CD4-positive, alpha-beta T cell treated with Interleukin-4 for 1 hour (primary cell): ENCODE data around the gene TTC9B.

ENCODE experiments used
- DNase-seq, 2 donors: peaks; one replicate each; pipeline ENCODE4 v3.0.0-alpha.2; 2020 to 2022

Gene TTC9B

GRCh38 chr19:40217934-40218890 lies at the start of gene TTC9B:
Gene TTC9B, minus strand, starts transcription at chr19:40218384. Its CDS starts 3 bp downstream, at chr19:40218381.
- peak; percentile 28 to 46 for DNase-seq

GRCh38 chr19:40267601-40267997 lies 49.4 kb upstream of the TTC9B start:
- DNase-seq, result no peak

- no peak for DNase-seq
Observed at GRCh38 chr19:40266912-40267600, 48.9 kb upstream of the TTC9B start.

- DNase-seq, result no peak
Observed at GRCh38 chr19:40266119-40266518, 47.9 kb upstream of the TTC9B start.

GRCh38 chr19:40265763-40266099 lies 47.5 kb upstream of the TTC9B start:
- DNase-seq, result no peak

- DNase-seq, result no peak
Observed at GRCh38 chr19:40265055-40265762, 47.0 kb upstream of the TTC9B start.

- no peak for DNase-seq
Observed at GRCh38 chr19:40264314-40265054, 46.3 kb upstream of the TTC9B start.

- no peak for DNase-seq
Observed at GRCh38 chr19:40263440-40264313, 45.5 kb upstream of the TTC9B start.

GRCh38 chr19:40262422-40262821 lies 44.2 kb upstream of the TTC9B start:
- DNase-seq, result no peak

- DNase-seq, result no peak
Observed at GRCh38 chr19:40261631-40262030, 43.4 kb upstream of the TTC9B start.

- DNase-seq, result no peak
Observed at GRCh38 chr19:40257096-40257517, 38.9 kb upstream of the TTC9B start.

GRCh38 chr19:40256512-40256911 lies 38.3 kb upstream of the TTC9B start:
- no peak for DNase-seq

GRCh38 chr19:40255619-40256166 lies 37.5 kb upstream of the TTC9B start:
- no peak for DNase-seq

GRCh38 chr19:40254714-40255418 lies 36.7 kb upstream of the TTC9B start:
- DNase-seq, result no peak

- no peak for DNase-seq
Observed at GRCh38 chr19:40253611-40254092, 35.5 kb upstream of the TTC9B start.

GRCh38 chr19:40252395-40252794 lies 34.2 kb upstream of the TTC9B start:
- DNase-seq, result no peak

GRCh38 chr19:40251991-40252390 lies 33.8 kb upstream of the TTC9B start:
- DNase-seq, result no peak

GRCh38 chr19:40251244-40251643 lies 33.1 kb upstream of the TTC9B start:
- no peak for DNase-seq

- no peak for DNase-seq
Observed at GRCh38 chr19:40249781-40250180, 31.6 kb upstream of the TTC9B start.

- DNase-seq, result no peak
Observed at GRCh38 chr19:40249201-40249600, 31.0 kb upstream of the TTC9B start.
